Measurements from ENCODE around the gene OGN.

DNA sequence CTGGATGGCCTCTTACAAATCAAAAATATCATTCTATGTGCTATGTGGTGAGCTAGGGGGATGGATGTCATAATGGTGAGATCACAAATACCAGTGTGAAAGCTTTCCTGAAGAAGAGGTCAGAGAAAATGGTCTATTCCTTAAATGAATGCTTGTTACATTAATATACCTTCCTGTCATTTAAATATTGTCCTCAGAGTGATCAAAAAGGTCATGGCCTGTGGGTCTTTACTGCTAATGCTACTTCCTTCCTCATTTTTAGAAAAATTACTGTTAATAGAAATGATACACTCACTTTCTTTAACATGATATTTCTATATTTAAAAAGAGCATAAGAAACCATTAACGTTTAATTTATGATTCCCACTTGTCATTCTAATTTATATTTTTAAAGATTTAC, 10.2 kb upstream of the OGN start:
- TF ChIP-seq POLR2A (IDR thresholded peaks at IDR 0.05), result no peak
- TF ChIP-seq, protein P1, sequence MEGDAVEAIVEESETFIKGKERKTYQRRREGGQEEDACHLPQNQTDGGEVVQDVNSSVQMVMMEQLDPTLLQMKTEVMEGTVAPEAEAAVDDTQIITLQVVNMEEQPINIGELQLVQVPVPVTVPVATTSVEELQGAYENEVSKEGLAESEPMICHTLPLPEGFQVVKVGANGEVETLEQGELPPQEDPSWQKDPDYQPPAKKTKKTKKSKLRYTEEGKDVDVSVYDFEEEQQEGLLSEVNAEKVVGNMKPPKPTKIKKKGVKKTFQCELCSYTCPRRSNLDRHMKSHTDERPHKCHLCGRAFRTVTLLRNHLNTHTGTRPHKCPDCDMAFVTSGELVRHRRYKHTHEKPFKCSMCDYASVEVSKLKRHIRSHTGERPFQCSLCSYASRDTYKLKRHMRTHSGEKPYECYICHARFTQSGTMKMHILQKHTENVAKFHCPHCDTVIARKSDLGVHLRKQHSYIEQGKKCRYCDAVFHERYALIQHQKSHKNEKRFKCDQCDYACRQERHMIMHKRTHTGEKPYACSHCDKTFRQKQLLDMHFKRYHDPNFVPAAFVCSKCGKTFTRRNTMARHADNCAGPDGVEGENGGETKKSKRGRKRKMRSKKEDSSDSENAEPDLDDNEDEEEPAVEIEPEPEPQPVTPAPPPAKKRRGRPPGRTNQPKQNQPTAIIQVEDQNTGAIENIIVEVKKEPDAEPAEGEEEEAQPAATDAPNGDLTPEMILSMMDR (IDR thresholded peaks at IDR 0.05), result no peak
- no peak for TF ChIP-seq POLR2AphosphoS5 (IDR thresholded peaks at IDR 0.05)
- no peak for TF ChIP-seq EP300 (IDR thresholded peaks at IDR 0.05; ENCODE audit: low read depth)

Data from transverse colon (tissue), 4 donors.